ENCODE data around the gene TSEN34. TPM values are rescaled to one million over a fixed set of nuclear protein-coding genes. Genes with fewer than 3 reads are reported as not detected.

TSEN34 gene
- total and polyA plus RNA-seq, 7 experiments from 2014 or later: 9.5 to 48.7 (median 23.7) TPM

GRCh38 chr19:54153731-54154326 lies 37.3 kb upstream of the TSEN34 start:
- H3K4me1 Mint-ChIP-seq: peaks cover 29 to 54% (median 50%) of the 10 kb centered on the region in 7 donors
- peak overlapping the region in 6 of 10 donors; percentile 21 to 78 (median 68) for H3K4me3 Mint-ChIP-seq
- ATAC-seq (no peak), DNase-seq (no peak)
- H3K27me3 Mint-ChIP-seq: no peaks in the 10 kb centered on the region
- ChIA-PET CTCF (no interaction called here), POLR2A (interaction anchor here (11.2 kb wide), 1 partner anchor 13 kb away, joined by 173 read pairs; the partner anchor contains the start of gene CNOT3)
- H3K36me3 ChIP-seq (ENCODE audit: control insufficient read depth in 2 of 3, insufficient read depth in 3 of 3, low read length in 3 of 3): peaks cover 10 to 95% (median 41%) of the 10 kb centered on the region in 3 experiments
- H3K4me3 ChIP-seq (ENCODE audit: low read length): no peak overlapping the region
- H3K9me3 ChIP-seq (ENCODE audit: control insufficient read depth in 2 of 3, low read length in 3 of 3): no peaks in the 10 kb centered on the region
- peak overlapping the region; percentile 52 for H3K27ac ChIP-seq (ENCODE audit: low read depth, low read length)
- peaks cover 14 to 43% (median 27%) of the 10 kb centered on the region in 5 donors for H3K36me3 Mint-ChIP-seq
- peaks cover 24 to 43% of the 10 kb centered on the region in 2 donors for H3K4me1 ChIP-seq (ENCODE audit: control insufficient read depth in 2 of 2, insufficient read depth in 2 of 2, low read length in 2 of 2)
- H3K27ac Mint-ChIP-seq: peak overlapping the region; percentile 31 to 96 (median 85)
- intact Hi-C loops (cut with micrococcal nuclease): no loop called here
- no peaks in the 10 kb centered on the region for H3K27me3 ChIP-seq (ENCODE audit: control insufficient read depth in 2 of 2, insufficient read depth in 2 of 2, low read length in 2 of 2)
- H3K9me3 Mint-ChIP-seq: peaks cover 0 to 6% (median 0%) of the 10 kb centered on the region in 11 donors

- Mint-ChIP-seq H3K9me3 (peaks cover 0 to 9% (median 0%) of the 10 kb centered on the region in 11 donors), H3K4me3 (peak overlapping the region; percentile 47 to 78 (median 67)), H3K36me3 (peaks cover 13 to 38% (median 24%) of the 10 kb centered on the region in 5 donors), H3K27me3 (no peaks in the 10 kb centered on the region), H3K4me1 (peaks cover 29 to 63% (median 55%) of the 10 kb centered on the region in 7 donors), H3K27ac (peak overlapping the region; percentile 65 to 96 (median 85))
- ChIA-PET CTCF (interaction anchor here (1.0 kb wide), 1 partner anchor 18 kb away, joined by 4 read pairs; no protein-coding TSS in a partner anchor), POLR2A (interaction anchor here (2.0 to 11.2 kb wide), 2 partner anchors 14 to 35 kb away, joined by 7 to 173 read pairs; partner anchors contain the start of genes CNOT3 and MBOAT7)
- H3K9me3 ChIP-seq (ENCODE audit: control insufficient read depth in 2 of 3, low read length in 3 of 3): no peaks in the 10 kb centered on the region
- H3K4me3 ChIP-seq (ENCODE audit: low read length): peak overlapping the region; percentile 6
- intact Hi-C loops (cut with micrococcal nuclease): no loop called here
- ATAC-seq (no peak), DNase-seq (peak in 7 of 9 donors; percentile 61 to 79 (median 72))
- H3K27ac ChIP-seq (ENCODE audit: low read depth, low read length): peak overlapping the region; percentile 52
- peaks cover 27 to 44% of the 10 kb centered on the region in 2 donors for H3K4me1 ChIP-seq (ENCODE audit: control insufficient read depth in 2 of 2, insufficient read depth in 2 of 2, low read length in 2 of 2)
- no peaks in the 10 kb centered on the region for H3K27me3 ChIP-seq (ENCODE audit: control insufficient read depth in 2 of 2, insufficient read depth in 2 of 2, low read length in 2 of 2)
- H3K36me3 ChIP-seq (ENCODE audit: control insufficient read depth in 2 of 3, insufficient read depth in 3 of 3, low read length in 3 of 3): peaks cover 10 to 90% (median 37%) of the 10 kb centered on the region in 3 experiments
Measured at GRCh38 chr19:54154603-54155345, 36.3 kb upstream of the TSEN34 start.

- Histone ChIP-seq H3K4me3 (ENCODE audit: low read length) (no peak overlapping the region), H3K4me1 (ENCODE audit: control insufficient read depth in 2 of 2, insufficient read depth in 2 of 2, low read length in 2 of 2) (peaks cover 34 to 50% of the 10 kb centered on the region in 2 donors), H3K27me3 (ENCODE audit: control insufficient read depth in 2 of 2, insufficient read depth in 2 of 2, low read length in 2 of 2) (no peaks in the 10 kb centered on the region), H3K27ac (ENCODE audit: low read depth, low read length) (peak overlapping the region; percentile 52), H3K36me3 (ENCODE audit: control insufficient read depth in 2 of 3, insufficient read depth in 3 of 3, low read length in 3 of 3) (peaks cover 10 to 81% (median 32%) of the 10 kb centered on the region in 3 experiments), H3K9me3 (ENCODE audit: control insufficient read depth in 2 of 3, low read length in 3 of 3) (no peaks in the 10 kb centered on the region)
- Mint-ChIP-seq H3K9me3 (peaks cover 0 to 10% (median 0%) of the 10 kb centered on the region in 11 donors), H3K36me3 (peaks cover 10 to 35% (median 24%) of the 10 kb centered on the region in 5 donors), H3K4me1 (peaks cover 36 to 72% (median 65%) of the 10 kb centered on the region in 7 donors), H3K27ac (peak overlapping the region in 3 of 9 donors; percentile 45 to 76 (median 59)), H3K4me3 (peak overlapping the region in 3 of 10 donors; percentile 4 to 38 (median 27)), H3K27me3 (no peaks in the 10 kb centered on the region)
- POLR2A ChIA-PET: interaction anchor here (0.9 to 11.2 kb wide), 5 partner anchors 8 to 52 kb away, joined by 4 to 173 read pairs (median 6); partner anchors contain the start of genes CNOT3 and MBOAT7
- no peak for DNase-seq
- ATAC-seq: no peak
- CTCF ChIA-PET: no interaction called here
- intact Hi-C loops (cut with micrococcal nuclease): no loop called here
Measured at GRCh38 chr19:54155694-54156093, 35.4 kb upstream of the TSEN34 start.

- intact Hi-C loops (cut with micrococcal nuclease): no loop called here
- DNase-seq: no peak
- Histone ChIP-seq H3K27ac (ENCODE audit: low read depth, low read length) (no peak overlapping the region), H3K27me3 (ENCODE audit: control insufficient read depth in 2 of 2, insufficient read depth in 2 of 2, low read length in 2 of 2) (no peaks in the 10 kb centered on the region), H3K4me3 (ENCODE audit: low read length) (no peak overlapping the region), H3K9me3 (ENCODE audit: control insufficient read depth in 2 of 3, low read length in 3 of 3) (no peaks in the 10 kb centered on the region), H3K4me1 (ENCODE audit: control insufficient read depth in 2 of 2, insufficient read depth in 2 of 2, low read length in 2 of 2) (peaks cover 35 to 52% of the 10 kb centered on the region in 2 donors), H3K36me3 (ENCODE audit: control insufficient read depth in 2 of 3, insufficient read depth in 3 of 3, low read length in 3 of 3) (peaks cover 10 to 73% (median 32%) of the 10 kb centered on the region in 3 experiments)
- H3K27ac Mint-ChIP-seq: peak overlapping the region in 4 of 9 donors; percentile 42 to 81 (median 70)
- H3K36me3 Mint-ChIP-seq: peaks cover 10 to 30% (median 21%) of the 10 kb centered on the region in 5 donors
- ATAC-seq: no peak
- ChIA-PET CTCF (no interaction called here), POLR2A (interaction anchor here (0.6 to 11.2 kb wide), 8 partner anchors 9 to 1265 kb away, joined by 3 to 173 read pairs (median 6); partner anchors contain the start of genes CNOT3, MBOAT7, PRPF31 and TFPT)
- peaks cover 41 to 76% (median 65%) of the 10 kb centered on the region in 7 donors for H3K4me1 Mint-ChIP-seq
- H3K4me3 Mint-ChIP-seq: peak overlapping the region in 4 of 10 donors; percentile 2 to 67 (median 64)
- H3K27me3 Mint-ChIP-seq: no peaks in the 10 kb centered on the region
- H3K9me3 Mint-ChIP-seq: peaks cover 0 to 10% (median 0%) of the 10 kb centered on the region in 11 donors
Measured at GRCh38 chr19:54156490-54156889, 34.6 kb upstream of the TSEN34 start.

GRCh38 chr19:54156953-54157352 lies 34.2 kb upstream of the TSEN34 start:
- peaks cover 35 to 56% of the 10 kb centered on the region in 2 donors for H3K4me1 ChIP-seq (ENCODE audit: control insufficient read depth in 2 of 2, insufficient read depth in 2 of 2, low read length in 2 of 2)
- POLR2A ChIA-PET: interaction anchor here (0.6 to 11.2 kb wide), 7 partner anchors 9 to 1264 kb away, joined by 3 to 173 read pairs (median 6); partner anchors contain the start of genes CNOT3, MBOAT7, PRPF31 and TFPT
- H3K27ac ChIP-seq (ENCODE audit: low read depth, low read length): no peak overlapping the region

More at GRCh38 chr19:54156953-54157352, 34.2 kb upstream of the TSEN34 start:
- no peaks in the 10 kb centered on the region for H3K27me3 Mint-ChIP-seq
- intact Hi-C loops (cut with micrococcal nuclease): no loop called here
- CTCF ChIA-PET: no interaction called here
- Histone ChIP-seq H3K4me3 (ENCODE audit: low read length) (no peak overlapping the region), H3K27me3 (ENCODE audit: control insufficient read depth in 2 of 2, insufficient read depth in 2 of 2, low read length in 2 of 2) (no peaks in the 10 kb centered on the region), H3K9me3 (ENCODE audit: control insufficient read depth in 2 of 3, low read length in 3 of 3) (no peaks in the 10 kb centered on the region), H3K36me3 (ENCODE audit: control insufficient read depth in 2 of 3, insufficient read depth in 3 of 3, low read length in 3 of 3) (peaks cover 10 to 68% (median 32%) of the 10 kb centered on the region in 3 experiments)
- peaks cover 0 to 10% (median 0%) of the 10 kb centered on the region in 11 donors for H3K9me3 Mint-ChIP-seq
- peaks cover 46 to 80% (median 62%) of the 10 kb centered on the region in 7 donors for H3K4me1 Mint-ChIP-seq
- H3K27ac Mint-ChIP-seq: peak overlapping the region in 7 of 9 donors; percentile 42 to 81 (median 72)
- DNase-seq (no peak), ATAC-seq (no peak)
- H3K36me3 Mint-ChIP-seq: peaks cover 10 to 26% (median 21%) of the 10 kb centered on the region in 5 donors
- peak overlapping the region; percentile 14 to 71 (median 64) for H3K4me3 Mint-ChIP-seq

Data from naive thymus-derived CD4-positive, alpha-beta T cell (primary cell).